Osteoblast (primary cell): ENCODE data around the gene RPP25. TPM values are rescaled to one million over a fixed set of nuclear protein-coding genes. Genes with fewer than 3 reads are reported as not detected.
"Not testable (repeated sequence)": the region's sequence is repeated elsewhere in the genome, so short reads cannot be mapped to it uniquely, and the experiment has no call there.

Experiments
- DNase-seq: peaks from one replicate; pipeline ENCODE4 v3.0.0; 2011; ENCODE audit warnings: low spot score, mixed read lengths; ENCODE audit not compliant: insufficient read length; ENCODE audit errors: missing footprints
- H2AFZ ChIP-seq: 2 replicates; pipeline ENCODE4 v1.6.0; 2011; ENCODE audit warnings: mild to moderate bottlenecking, low read length
- H3K27ac ChIP-seq: 2 replicates; pipeline ENCODE4 v1.5.1; 2011; ENCODE audit warnings: mild to moderate bottlenecking, low read depth, low read length, moderate library complexity
- H3K27me3 ChIP-seq: 2 replicates; pipeline ENCODE4 v1.6.0; 2012; ENCODE audit warnings: mild to moderate bottlenecking, control low read depth, inconsistent platforms, low read length, moderate library complexity; ENCODE audit not compliant: insufficient read depth
- H3K36me3 ChIP-seq: 2 replicates; pipeline ENCODE4 v1.5.1; 2011; ENCODE audit warnings: mild to moderate bottlenecking, low read length, control low read depth, moderate library complexity; ENCODE audit not compliant: insufficient read depth
- H3K4me1 ChIP-seq: 2 replicates; pipeline ENCODE4 v1.5.1; 2011; ENCODE audit warnings: mild to moderate bottlenecking, low read length, control low read depth, moderate library complexity; ENCODE audit not compliant: insufficient read depth
- H3K4me2 ChIP-seq: 2 replicates; pipeline ENCODE4 v1.6.0; 2011; ENCODE audit warnings: mild to moderate bottlenecking, low read length; ENCODE audit not compliant: insufficient read depth
- H3K4me3 ChIP-seq: fragments of 200-600 bp; sonication (generic); 3 replicates; pipeline ENCODE4 v1.5.1; 2012; ENCODE audit warnings: mild to moderate bottlenecking, low read length, inconsistent platforms; ENCODE audit not compliant: insufficient read depth
- H3K79me2 ChIP-seq: 2 replicates; pipeline ENCODE4 v1.6.0; 2012; ENCODE audit warnings: mild to moderate bottlenecking, low read length, control low read depth, inconsistent platforms; ENCODE audit not compliant: insufficient read depth
- H3K9me3 ChIP-seq: 2 replicates; pipeline ENCODE4 v1.5.1; 2011; ENCODE audit warnings: low read depth, low read length, control low read depth
- H4K20me1 ChIP-seq: 2 replicates; pipeline ENCODE4 v1.6.0; 2012; ENCODE audit warnings: mild to moderate bottlenecking, low read length, control low read depth; ENCODE audit not compliant: insufficient read depth
- CTCF ChIP-seq: IDR thresholded peaks from 2 replicates; pipeline ENCODE4 v1.5.1; 2011; ENCODE audit warnings: mild to moderate bottlenecking, low read depth, low read length, moderate library complexity; ENCODE audit errors: extremely low read depth
- total RNA-seq: library from RNA; depleted of rRNA; stranded (reverse); fragments of >200 nt; gene quantifications from 2 replicates; pipeline ENCODE4 v1.2.3, GENCODE V29; 2012

Gene RPP25
- total RNA-seq, 1 donor: 6.9 TPM

- Histone ChIP-seq H3K4me2 (no peak overlapping the region), H3K4me3 (no peak overlapping the region), H3K4me1 (no peaks in the 10 kb centered on the region), H3K27me3 (no peaks in the 10 kb centered on the region), H3K79me2 (peaks cover 15% of the 10 kb centered on the region), H4K20me1 (no peaks in the 10 kb centered on the region), H3K36me3 (peaks cover 52% of the 10 kb centered on the region), H3K27ac (no peak overlapping the region), H3K9me3 (no peaks in the 10 kb centered on the region), H2AFZ (no peak overlapping the region)
- no peak for TF ChIP-seq CTCF
- no peak for DNase-seq
These were observed 32.0 kb downstream of the RPP25 start for GRCh38 chr15:74924525-74924924.

- Histone ChIP-seq H3K4me3 (no peak overlapping the region), H3K79me2 (no peaks in the 10 kb centered on the region), H3K27ac (no peak overlapping the region), H3K4me2 (no peak overlapping the region), H3K4me1 (no peaks in the 10 kb centered on the region), H4K20me1 (no peaks in the 10 kb centered on the region), H3K9me3 (no peaks in the 10 kb centered on the region), H3K36me3 (peaks cover 57% of the 10 kb centered on the region), H2AFZ (peak overlapping the region; percentile 23), H3K27me3 (no peaks in the 10 kb centered on the region)
- TF ChIP-seq CTCF: no peak
- no peak for DNase-seq
These were observed 36.1 kb downstream of the RPP25 start for GRCh38 chr15:74920456-74920855.

GRCh38 chr15:74917676-74918075 lies 38.9 kb downstream of the RPP25 start:
- no peak overlapping the region for H3K4me2 ChIP-seq
- TF ChIP-seq CTCF: no peak
- no peak overlapping the region for H3K27ac ChIP-seq
- H2AFZ ChIP-seq: no peak overlapping the region
- no peaks in the 10 kb centered on the region for H3K27me3 ChIP-seq
- no peak overlapping the region for H3K4me3 ChIP-seq
- H3K9me3 ChIP-seq: no peaks in the 10 kb centered on the region
- H3K4me1 ChIP-seq: no peaks in the 10 kb centered on the region
- DNase-seq: no peak
- no peaks in the 10 kb centered on the region for H3K79me2 ChIP-seq
- no peaks in the 10 kb centered on the region for H4K20me1 ChIP-seq
- H3K36me3 ChIP-seq: peaks cover 46% of the 10 kb centered on the region

- H3K4me1 ChIP-seq, H3K79me2 ChIP-seq, H3K4me2 ChIP-seq, H4K20me1 ChIP-seq, DNase-seq, H2AFZ ChIP-seq, H3K4me3 ChIP-seq, H3K9me3 ChIP-seq, H3K27ac ChIP-seq, H3K27me3 ChIP-seq: not testable (repeated sequence)
- H3K36me3 ChIP-seq: peaks cover 33% of the 10 kb centered on the region
These were observed 42.8 kb downstream of the RPP25 start for GRCh38 chr15:74913799-74914198.
